NCI-H774 (cell line): Measurements from ENCODE around the gene ANKRD52.
A peak's percentile ranks its signal among the peaks of the same experiment; 100 is the strongest.
"Not testable (repeated sequence)": the region's sequence is repeated elsewhere in the genome, so short reads cannot be mapped to it uniquely, and the experiment has no call there.

Experiments
- DNase-seq: peaks from one replicate; lab custom pipeline; 2025; lab: John Stamatoyannopoulos, UW

The ANKRD52 gene

GRCh38 chr12:56258068-56258819, at the start of gene ANKRD52:
TSS of gene ANKRD52 (minus strand) at chr12:56258384. CDS start at chr12:56258269, 115 bp downstream.
- DNase-seq = peak; percentile 76

DNA sequence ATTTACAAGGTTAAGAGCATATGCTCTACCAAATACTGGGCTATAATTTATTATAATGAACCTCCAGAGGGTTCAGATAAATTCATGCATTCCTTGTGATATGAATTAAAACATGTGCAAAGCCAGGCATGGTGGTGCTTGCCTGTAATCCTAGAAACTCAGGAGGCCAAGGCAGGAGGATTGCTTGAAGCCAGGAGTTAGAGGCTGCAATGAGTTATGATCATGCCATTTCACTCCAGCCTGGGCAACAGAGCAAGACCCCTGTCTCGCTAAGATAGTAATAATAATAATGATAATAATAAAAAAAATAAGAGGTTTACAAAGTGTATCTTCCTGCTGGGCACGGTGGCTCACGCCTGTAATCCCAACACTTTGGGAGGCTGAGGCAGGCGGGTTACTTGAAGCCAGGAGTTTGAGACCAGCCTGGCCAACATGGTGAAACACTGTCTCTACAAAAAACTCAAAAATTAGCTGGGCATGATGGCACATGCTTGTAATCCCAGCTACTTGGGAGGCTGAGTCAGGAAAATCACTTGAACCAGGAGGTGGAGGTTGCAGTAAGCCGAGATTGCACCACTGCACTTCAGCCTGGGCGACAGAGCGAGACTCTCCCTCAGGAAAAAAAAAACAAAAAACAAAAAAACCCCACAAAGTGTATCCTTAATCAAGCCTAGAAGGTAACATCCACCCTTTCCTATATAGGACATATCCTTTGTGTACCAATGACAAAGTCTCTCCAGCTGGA, 49.2 kb upstream of the ANKRD52 start:
- no peak for DNase-seq

- DNase-seq = no peak
These were observed 46.8 kb upstream of the ANKRD52 start for GRCh38 chr12:56304872-56305590.

DNA sequence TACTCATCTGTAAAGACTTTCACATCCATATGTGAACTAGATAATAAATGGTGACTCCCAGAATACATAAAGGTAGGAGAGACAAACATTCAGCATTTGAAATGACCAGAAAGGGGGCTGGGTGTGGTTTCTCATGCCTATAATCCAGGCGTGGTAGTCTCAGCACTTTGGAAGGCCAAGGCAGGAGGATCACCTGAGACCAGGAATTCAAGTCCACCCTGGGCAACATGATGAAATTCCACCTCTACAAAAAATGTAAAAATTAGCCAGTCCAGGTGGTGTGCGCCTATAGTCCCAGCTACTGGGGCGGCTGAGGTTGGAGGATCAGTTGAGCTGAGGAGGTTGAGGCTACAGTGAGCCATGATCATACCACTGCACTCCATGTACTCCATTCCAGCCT, 46.1 kb upstream of the ANKRD52 start:
- no peak for DNase-seq

DNA sequence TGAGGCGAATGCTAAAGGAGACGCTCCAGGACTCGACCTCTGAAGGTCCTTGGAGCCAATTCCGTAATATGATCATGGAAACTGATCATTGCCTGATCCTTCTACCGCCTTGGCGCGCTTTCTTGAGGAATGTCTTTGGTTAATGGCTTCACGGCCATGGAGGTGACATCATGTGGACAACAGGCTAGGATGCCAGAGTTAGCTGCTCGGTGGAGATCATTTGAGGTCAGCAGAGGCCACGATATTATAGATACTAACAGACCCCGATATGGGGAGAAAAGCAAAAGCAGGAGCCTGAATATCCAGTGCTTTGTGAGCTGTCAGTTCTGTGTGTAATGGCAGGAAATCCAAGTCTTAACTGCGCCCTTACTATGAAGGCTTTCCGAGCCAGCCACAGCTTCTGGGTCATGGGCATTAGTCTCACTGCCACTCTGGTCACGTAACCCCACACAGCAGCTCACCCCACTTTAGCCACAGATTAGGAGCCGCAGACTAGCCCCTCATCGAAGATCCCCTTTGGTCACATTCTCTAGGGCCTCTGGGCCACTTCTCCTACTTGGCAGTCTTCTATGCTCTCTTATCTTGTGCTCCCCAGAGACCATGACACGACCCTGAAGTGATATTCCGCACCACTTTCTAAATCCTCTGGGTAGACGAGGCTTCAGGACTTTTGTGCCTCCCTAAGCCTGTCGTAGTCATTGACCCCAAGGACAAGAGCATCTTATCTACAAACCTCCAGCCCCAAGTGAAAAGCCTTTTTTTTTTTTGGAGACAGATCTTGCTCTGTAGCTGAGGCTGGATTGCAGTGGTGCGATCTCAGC, 42.7 kb upstream of the ANKRD52 start:
- DNase-seq = peak; percentile 81

- DNase-seq = peak; percentile 99
These were observed 41.9 kb upstream of the ANKRD52 start, which contains the start of gene CS for GRCh38 chr12:56299853-56300643. TSS of gene CS (minus strand) at chr12:56300330. CDS start at chr12:56300201, 129 bp downstream.

GRCh38 chr12:56299308-56299852, 41.2 kb upstream of the ANKRD52 start:
- DNase-seq = no peak

GRCh38 chr12:56298828-56299227, 40.6 kb upstream of the ANKRD52 start:
- DNase-seq = no peak

GRCh38 chr12:56297400-56297799, 39.2 kb upstream of the ANKRD52 start:
- no peak for DNase-seq

DNA sequence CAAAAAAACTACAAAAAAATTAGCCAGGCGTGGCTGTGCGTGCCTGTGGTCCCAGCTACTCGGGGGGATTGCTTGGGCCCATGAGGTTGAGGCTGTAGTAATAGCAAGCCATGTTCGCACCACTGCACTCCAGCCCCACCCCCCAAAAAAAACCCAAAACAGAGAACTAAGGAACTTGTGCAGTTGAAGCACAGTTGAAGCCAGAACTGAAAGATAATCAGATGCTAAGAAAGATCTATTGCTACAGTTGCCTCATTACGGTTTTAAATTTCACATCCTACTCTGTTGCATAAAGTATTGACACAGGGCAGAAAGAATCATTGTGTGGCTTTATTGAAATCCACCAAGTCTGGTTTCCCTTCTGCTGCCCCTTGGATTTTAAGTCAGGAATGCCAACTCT, 38.1 kb upstream of the ANKRD52 start:
- DNase-seq = no peak

DNA sequence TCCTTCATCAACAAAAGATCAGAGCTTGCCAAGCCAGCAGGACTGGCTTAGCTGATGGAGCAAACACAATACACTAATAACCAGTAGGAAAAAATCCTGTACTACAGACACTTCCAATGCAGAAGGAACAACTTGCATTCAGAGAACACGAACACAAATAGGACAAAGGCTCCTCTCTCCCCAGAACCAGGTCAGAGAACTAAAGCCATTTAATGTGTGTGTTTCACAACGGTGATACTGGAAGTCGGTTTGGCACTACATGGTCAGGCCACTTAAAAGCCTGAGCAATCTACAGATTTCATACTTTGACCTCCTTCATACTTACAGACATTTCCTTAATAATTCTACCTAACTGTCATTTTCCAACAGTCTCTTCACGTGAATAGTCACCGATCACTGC, 35.6 kb upstream of the ANKRD52 start:
- DNase-seq = no peak

GRCh38 chr12:56288705-56289387, 30.7 kb upstream of the ANKRD52 start:
- DNase-seq = no peak

- no peak for DNase-seq
These were observed 28.1 kb upstream of the ANKRD52 start for GRCh38 chr12:56286044-56286830.

GRCh38 chr12:56284263-56284662, 26.1 kb upstream of the ANKRD52 start:
- not testable (repeated sequence) for DNase-seq

- no peak for DNase-seq
These were observed 24.4 kb upstream of the ANKRD52 start for GRCh38 chr12:56282579-56282978.

- DNase-seq = no peak
These were observed 23.8 kb upstream of the ANKRD52 start for GRCh38 chr12:56282030-56282429.

- DNase-seq = no peak
These were observed 22.7 kb upstream of the ANKRD52 start for GRCh38 chr12:56280849-56281248.

- DNase-seq = no peak
These were observed 20.7 kb upstream of the ANKRD52 start for GRCh38 chr12:56278905-56279304.

DNA sequence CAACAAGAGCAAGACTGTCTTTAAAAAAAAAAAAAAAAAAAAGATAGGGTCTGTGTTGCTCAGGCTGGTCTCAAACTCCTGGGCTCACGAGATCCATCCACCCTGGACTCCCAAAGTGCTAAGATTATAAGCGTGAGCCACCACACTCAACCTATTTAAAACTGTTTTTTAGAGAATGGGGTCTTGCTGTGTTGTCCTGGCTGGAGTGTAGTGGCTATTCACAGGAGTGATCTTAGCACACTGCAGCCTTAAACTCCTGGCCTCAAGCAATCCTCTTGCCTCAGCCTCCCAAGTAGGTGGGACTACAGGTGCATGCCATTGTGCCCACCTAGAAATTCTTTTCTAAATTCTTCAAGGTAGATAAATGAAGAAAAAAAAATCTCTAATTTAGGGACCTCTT, 16.1 kb upstream of the ANKRD52 start:
- no peak for DNase-seq
